LNCaP clone FGC (cell line): ENCODE results near the gene CYB5R4.

ENCODE experiments used
- DNase-seq: peaks from one replicate; pipeline ENCODE4 v3.0.0-alpha.2; 2011; ENCODE audit warnings: low read depth
- H3K4me3 ChIP-seq: 2 replicates; pipeline ENCODE4 v1.5.1; 2011; ENCODE audit warnings: mild to moderate bottlenecking, low read depth, low read length, control low read depth
- TF ChIP-seq, protein P1 (sequence below): IDR thresholded peaks from 2 replicates; pipeline ENCODE4 v1.5.1; 2012; ENCODE audit warnings: mild to moderate bottlenecking; ENCODE audit not compliant: control insufficient read depth, insufficient read depth; ENCODE audit errors: extremely low read depth

CYB5R4 gene

DNA sequence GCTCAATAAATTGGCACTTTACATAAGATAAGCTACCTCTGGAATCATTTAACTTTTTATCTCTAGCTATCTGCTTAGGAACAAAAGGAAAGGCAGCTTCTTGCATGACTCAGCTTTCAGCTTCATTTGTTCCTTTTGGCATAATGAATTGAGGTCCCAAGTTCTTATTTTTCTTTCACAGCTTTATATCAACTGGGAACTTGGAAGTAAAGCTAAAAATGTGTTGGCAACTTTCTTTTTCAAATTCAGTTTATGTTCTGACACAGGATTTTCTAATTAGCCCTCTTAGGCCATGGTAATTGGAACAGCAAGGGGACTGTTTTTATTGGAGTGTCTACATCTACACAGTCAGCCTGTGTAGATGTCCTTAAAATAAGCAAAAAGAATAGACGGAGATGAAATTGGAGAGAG is 118.8 kb downstream of the CYB5R4 start:
- TF ChIP-seq, protein P1, sequence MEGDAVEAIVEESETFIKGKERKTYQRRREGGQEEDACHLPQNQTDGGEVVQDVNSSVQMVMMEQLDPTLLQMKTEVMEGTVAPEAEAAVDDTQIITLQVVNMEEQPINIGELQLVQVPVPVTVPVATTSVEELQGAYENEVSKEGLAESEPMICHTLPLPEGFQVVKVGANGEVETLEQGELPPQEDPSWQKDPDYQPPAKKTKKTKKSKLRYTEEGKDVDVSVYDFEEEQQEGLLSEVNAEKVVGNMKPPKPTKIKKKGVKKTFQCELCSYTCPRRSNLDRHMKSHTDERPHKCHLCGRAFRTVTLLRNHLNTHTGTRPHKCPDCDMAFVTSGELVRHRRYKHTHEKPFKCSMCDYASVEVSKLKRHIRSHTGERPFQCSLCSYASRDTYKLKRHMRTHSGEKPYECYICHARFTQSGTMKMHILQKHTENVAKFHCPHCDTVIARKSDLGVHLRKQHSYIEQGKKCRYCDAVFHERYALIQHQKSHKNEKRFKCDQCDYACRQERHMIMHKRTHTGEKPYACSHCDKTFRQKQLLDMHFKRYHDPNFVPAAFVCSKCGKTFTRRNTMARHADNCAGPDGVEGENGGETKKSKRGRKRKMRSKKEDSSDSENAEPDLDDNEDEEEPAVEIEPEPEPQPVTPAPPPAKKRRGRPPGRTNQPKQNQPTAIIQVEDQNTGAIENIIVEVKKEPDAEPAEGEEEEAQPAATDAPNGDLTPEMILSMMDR, result no peak
- H3K4me3 ChIP-seq, result no peak overlapping the region
- DNase-seq, result no peak

DNA sequence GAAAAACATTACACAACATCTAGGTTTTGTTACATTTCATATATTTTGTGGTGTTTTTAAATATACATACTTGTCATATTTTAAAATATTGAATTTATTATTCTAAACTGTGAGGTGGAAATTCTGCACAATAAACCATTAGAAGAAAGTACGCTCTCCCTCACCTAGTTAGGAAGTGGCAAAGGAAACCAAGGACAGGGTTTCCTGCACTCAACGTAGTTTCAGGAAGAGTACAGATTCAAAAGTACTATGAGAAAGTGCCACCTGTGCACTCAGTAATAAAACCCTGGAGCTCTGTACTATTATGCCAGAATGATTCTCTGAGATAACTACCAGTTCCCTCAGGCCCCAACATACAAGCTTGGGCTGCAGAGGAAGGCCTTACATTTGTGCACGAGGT is 119.5 kb downstream of the CYB5R4 start:
- no peak for DNase-seq
- TF ChIP-seq, protein P1, result no peak
- H3K4me3 ChIP-seq, result no peak overlapping the region

DNA sequence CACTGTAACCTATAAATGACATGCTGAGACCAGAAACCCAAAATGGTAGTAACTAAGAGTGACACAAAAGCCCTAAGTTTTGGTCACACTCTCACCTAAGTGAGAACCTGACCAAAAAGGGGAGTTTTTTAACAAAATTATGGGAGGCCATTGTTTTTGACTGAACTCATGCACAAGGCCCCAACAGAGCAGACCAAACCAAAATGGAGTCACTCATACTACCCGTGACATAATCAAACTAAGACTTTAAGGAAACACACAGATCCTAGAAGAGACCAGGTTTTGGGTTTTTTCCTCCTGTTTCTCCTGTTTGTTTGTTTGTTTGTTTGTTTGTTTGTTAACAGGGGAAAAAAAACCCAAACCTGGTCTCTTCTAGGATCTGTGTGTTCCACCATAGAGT is 124.9 kb downstream of the CYB5R4 start:
- H3K4me3 ChIP-seq, result no peak overlapping the region
- TF ChIP-seq, protein P1, result no peak
- DNase-seq, result no peak

DNA sequence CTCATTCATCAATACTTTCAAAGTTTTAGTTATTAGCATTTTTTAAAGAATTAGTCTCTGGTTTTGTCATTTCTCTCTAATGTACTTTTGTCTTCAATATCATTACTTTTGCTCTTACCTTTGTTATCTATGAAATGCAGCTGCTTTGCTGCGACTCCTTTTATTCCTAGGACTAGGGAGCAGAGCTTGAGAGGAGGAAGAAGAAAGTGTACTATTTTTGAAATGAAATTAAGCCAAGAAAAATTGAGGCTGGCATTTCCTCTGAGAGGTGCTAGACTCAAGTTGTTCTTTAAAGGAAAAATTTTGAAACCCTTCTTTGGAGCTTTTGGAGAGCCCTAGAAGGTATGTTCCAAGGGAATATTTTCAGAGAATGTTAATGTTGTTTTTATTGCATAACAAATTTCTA is 125.8 kb downstream of the CYB5R4 start:
- DNase-seq, result no peak
- H3K4me3 ChIP-seq, result no peak overlapping the region
- TF ChIP-seq, protein P1, result no peak

DNA sequence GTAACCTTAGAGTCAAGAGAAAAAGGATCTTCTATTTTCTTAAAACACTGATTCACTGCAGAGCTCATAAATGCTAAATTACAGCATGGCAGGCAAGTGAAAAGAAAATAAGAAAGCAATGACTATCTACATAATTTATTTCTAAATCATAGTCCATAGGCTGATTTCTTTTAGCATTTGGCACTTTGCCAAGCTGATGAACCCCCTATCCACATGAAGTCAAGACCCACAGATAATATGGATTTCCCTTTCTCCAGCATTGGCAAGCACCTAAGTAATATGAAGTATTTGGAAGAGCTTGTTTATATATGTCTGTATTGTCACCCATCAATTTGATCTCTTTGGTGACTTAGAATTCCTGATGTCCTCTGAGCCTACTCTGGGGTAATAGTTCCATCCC is 126.2 kb downstream of the CYB5R4 start:
- H3K4me3 ChIP-seq, result no peak overlapping the region
- TF ChIP-seq, protein P1, result no peak
- DNase-seq, result no peak

DNA sequence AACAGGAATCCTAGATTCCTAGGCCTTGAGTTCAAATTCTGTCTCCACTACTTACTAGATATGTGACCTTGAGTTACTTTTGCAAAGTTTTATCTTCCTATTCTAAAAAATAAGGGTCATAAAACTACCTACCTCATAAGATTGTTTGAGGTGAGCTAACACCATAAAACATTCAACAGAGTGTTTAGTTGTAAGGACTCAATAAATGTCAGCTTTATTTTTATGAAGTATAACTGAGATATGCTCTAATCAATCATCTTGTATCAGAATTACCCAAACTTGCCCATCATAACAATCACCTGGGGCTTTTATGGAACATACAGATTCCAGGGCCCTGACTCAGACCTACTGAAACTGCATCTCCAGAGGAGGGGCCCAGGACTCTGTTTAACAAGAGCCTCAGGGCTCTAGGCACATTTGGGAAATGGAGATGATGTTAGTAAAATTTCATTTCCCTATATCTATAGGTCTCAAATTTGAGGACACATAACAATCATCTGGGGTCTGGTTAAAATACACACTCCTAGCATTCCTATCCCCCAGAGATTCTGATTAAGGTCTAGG is 138.6 kb downstream of the CYB5R4 start:
- TF ChIP-seq, protein P1, result no peak
- DNase-seq, result no peak

DNA sequence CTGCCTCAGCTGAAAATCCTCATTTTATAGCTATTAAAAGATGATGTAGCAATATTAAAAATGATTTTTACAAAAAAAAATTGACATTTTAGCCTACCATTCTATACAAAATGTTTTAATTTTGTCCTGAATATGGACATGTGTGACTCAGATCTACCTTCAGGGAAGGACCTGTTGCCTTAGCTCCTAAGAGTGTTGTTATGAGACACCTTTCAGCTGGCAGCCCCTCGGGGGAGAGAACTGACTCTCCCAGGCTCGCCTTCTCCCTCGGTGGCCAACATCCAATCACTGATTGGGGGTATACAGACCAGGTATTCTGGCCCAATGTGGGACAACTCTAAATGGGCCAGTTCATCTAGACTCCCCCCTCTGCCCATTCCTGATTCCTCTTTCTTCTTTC is 141.6 kb downstream of the CYB5R4 start:
- DNase-seq, result no peak
- TF ChIP-seq, protein P1, result no peak
- no peak overlapping the region for H3K4me3 ChIP-seq

More for the DNA sequence above, 138.6 kb downstream of the CYB5R4 start:
- H3K4me3 ChIP-seq, result no peak overlapping the region
